Esophagus muscularis mucosa (tissue), 3 donors: ENCODE data around the gene TAF10.

Experiments used
- EP300 ChIP-seq: sonication (generic); formaldehyde crosslinking; IDR thresholded peaks from one replicate; pipeline ENCODE4 v1.6.1; 2017; ENCODE audit warnings: antibody characterized with exemption
- TF ChIP-seq, protein P1 (sequence below), 3 experiments: fragments of 200-600 bp in 2 of 3; fragments of 450-650 bp in 1 of 3; sonication (generic) in 2 of 3; IDR thresholded peaks; one replicate each; pipeline ENCODE4 v1.5.1; 2017 to 2019; ENCODE audit warnings: antibody characterized with exemption in 3 of 3, mild to moderate bottlenecking in 2 of 3, moderate library complexity in 1 of 3

DNA sequence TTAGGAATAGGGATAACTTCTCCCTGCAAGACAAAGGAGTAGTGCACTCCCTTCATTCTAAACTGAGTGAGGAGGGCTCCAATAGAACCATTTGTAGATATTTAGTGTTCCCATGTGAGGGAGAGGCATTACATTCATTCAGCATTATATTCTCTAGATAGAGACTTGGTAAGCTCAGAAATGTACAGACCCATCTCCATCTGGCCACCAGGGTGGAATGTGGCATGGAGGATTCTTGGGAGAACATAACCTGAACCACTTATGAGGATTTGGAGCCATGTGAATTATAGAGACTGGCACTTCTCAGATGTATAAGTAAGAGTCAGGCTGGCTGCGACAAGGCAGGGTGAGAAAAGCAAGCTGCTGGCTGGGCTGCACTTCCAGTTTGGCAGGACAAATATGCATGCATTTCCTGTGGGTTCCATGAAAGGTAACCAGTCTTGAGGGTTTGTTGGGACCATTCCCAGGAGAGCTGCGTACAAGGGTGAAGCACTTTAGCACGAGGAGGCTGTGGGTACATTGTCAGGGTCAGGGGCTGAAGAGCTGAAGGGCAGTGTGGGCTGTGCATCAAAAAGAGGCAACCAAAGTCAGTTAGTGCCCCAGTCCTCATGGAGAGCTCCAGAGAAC lies 17.8 kb downstream of the TAF10 start:
- TF ChIP-seq, protein P1, sequence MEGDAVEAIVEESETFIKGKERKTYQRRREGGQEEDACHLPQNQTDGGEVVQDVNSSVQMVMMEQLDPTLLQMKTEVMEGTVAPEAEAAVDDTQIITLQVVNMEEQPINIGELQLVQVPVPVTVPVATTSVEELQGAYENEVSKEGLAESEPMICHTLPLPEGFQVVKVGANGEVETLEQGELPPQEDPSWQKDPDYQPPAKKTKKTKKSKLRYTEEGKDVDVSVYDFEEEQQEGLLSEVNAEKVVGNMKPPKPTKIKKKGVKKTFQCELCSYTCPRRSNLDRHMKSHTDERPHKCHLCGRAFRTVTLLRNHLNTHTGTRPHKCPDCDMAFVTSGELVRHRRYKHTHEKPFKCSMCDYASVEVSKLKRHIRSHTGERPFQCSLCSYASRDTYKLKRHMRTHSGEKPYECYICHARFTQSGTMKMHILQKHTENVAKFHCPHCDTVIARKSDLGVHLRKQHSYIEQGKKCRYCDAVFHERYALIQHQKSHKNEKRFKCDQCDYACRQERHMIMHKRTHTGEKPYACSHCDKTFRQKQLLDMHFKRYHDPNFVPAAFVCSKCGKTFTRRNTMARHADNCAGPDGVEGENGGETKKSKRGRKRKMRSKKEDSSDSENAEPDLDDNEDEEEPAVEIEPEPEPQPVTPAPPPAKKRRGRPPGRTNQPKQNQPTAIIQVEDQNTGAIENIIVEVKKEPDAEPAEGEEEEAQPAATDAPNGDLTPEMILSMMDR (IDR thresholded peaks at IDR 0.05), result peak in 1 of 3 experiments; percentile 4
- TF ChIP-seq EP300, result no peak
